GM19099 (cell line): ENCODE data around the gene ZFAND4.

Experiments
- POLR2A ChIP-seq: IDR thresholded peaks from 3 replicates; pipeline ENCODE4 v1.6.1; 2011; ENCODE audit warnings: low read depth; ENCODE audit not compliant: insufficient read length; ENCODE audit errors: extremely low read depth

The ZFAND4 gene

DNA sequence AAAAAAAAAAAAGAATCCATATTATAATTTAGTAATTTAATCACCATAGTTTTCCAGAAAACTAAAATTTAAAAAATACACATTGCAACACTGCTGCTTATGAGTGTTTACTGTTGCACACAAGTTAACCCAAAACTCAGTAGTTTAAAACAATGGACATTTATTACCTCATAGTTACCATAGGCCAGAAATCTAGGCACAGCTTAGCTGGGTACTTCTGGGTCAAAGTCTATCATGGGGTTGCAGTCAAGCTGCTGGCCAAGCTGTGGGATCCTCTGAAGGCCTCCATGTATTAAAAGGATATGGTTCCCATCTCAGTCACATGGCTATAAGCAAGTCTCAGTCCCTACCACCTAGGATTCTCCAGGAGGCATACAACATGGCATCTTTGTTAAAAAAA, 83.6 kb downstream of the ZFAND4 start:
- TF ChIP-seq POLR2A: no peak

DNA sequence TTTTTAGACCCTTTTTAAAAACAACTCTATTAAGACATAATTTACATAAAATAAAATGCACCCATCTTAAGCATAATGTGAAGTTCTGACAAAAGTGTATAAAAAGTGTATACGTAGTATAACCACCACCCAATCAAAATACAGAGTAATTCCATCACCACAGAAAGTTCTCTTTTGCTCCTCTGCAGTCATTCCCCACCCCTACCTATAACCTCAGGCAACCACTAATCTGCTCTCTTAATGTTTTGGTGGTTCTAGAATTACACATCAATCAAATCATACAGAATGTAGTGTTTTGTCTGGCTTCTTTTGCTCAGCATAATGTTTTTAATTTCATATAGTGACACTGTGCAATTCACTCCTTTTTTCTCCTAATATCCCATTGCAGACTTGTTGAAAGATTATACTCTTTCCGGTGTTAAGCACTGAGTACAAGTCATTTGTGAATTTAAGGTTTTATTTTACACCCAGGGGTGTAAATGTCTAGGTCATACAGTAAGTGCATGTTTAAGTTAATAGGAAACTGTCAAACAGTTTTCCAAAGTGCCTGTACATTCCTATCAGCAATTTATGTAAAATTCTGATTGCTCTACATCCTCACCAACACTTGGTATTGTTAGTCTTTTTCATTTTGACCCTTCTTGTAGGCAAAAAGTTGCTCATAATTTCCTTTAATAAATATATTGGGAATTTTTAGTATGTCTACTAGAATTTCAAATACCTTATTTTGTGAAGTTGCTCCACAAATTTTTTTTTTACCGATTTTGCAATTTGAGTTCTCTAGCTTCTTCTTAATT, 86.3 kb downstream of the ZFAND4 start:
- no peak for TF ChIP-seq POLR2A

DNA sequence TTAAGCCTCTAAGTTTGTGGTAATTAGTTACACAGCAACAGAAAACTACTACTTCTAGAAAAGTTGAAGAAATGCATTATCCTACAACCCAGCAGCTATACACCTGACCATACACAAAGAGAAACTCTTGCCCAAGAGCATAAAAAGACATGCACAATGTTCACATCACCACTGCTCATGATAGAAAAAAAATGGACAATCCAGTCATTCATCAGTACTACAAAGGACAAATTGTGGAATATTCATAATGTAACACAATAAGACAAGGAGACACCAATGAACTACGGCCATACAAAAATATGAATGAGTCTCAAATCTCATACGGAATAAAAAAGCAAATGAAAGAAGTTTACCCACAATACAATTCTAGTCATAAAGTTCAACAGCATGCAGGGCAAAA, 87.4 kb downstream of the ZFAND4 start:
- no peak for TF ChIP-seq POLR2A

DNA sequence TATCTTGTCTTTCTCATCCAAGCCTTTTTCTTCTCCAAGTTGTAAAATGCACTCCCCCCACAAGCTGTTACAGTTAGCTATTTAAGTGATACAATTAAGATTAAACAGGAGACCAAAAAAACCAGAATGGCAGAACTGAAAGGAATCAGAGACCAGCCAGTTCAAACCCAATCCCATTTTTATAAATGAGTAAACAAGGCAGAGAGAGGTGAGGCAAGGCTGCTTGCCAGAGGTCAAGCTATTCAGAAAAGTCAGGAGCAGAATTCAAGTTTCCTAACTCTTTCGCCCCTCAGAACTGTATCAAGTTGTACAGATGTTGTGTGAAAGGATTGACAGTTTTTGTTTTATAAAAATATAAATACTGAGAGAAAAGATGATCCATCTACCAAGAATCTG, 90.2 kb downstream of the ZFAND4 start:
- no peak for TF ChIP-seq POLR2A

DNA sequence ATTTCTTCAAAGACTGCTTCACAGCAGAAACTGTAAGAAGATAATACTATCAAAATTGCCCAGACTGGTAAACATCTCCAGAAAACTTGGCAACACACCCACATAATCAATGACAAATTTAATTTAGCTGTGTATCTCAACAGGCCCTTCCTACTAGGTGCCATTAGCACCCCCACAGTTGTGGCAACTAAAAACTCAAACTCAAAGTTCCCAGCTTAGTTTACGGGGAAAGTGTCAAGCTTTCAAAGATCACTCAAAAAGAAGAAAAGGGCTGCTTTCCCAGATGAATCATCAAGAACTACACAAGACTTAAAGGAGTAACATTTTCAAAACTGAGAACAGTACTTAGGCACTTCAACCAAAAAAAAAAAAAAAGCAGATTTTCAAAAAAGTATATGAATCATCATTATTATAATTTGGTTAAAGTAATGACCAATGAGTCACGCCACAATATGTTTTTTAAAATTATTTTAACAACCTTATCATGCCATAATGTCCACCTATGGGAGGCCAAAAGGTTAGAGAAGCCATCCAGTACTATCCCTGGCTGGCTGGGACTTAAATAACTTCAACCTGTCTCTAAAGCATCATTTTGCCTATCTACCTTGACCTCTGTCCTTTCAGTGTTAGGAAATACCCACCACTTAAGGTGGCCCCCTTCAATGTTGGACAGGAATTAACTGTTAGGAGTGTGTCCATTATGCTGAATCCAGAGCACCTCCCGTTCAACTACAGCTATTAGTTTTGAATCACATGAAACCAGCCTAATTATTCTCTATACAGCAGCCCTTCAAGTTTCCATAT, 90.8 kb downstream of the ZFAND4 start:
- TF ChIP-seq POLR2A: no peak

DNA sequence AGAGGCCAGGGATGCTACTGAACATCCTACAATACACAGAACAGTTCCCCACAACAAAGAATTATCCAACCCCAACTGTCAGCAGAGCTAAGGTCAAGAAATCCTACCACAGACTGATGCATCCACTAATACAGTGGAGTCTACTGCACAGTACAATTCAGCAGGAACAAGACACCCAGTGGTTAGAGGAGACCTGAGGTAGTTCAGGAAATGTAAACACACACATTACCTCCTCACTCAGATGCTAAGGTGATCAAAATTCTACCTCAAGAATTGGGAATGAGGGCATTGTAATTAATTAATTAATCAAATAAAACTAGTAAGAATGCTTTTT, 91.4 kb downstream of the ZFAND4 start:
- no peak for TF ChIP-seq POLR2A

DNA sequence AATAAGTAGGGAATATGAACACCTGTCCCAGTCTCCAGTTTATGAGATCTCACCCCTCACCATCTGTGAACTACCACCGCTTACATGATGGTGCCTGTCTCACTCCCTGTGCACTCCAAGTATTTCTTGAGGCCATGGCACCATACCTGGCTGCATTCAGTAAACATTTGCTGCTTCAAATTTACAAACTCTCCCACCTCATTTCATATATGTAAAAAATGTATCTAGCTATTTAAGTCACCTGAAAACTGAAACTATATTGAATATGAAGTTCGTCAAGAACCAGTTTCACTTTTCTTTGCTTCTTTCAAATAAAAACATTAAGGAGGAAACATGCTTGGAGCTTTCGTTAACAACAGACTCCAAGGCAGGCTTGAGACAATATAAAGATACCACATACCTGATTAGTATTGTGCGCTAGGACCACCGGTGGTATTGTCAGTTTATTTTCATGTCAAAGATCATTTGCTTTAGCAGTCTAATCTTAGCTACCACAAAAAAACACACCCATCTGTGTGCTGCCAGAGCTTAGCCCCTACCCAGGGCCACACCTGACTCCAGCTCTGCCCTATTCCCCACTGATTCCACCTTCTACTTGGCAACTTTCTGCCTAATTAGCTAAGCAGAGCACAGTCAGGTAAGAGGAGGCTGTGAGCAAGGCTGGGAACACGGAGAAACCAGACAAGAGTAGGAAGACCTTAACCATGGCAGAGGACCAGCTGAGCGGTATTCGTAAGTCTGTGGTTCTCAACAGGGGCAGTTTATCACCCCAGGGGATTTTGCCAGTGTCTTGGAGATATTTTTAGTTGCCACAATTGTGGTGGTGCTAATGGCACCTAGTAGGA, 92.0 kb downstream of the ZFAND4 start:
- TF ChIP-seq POLR2A: no peak

DNA sequence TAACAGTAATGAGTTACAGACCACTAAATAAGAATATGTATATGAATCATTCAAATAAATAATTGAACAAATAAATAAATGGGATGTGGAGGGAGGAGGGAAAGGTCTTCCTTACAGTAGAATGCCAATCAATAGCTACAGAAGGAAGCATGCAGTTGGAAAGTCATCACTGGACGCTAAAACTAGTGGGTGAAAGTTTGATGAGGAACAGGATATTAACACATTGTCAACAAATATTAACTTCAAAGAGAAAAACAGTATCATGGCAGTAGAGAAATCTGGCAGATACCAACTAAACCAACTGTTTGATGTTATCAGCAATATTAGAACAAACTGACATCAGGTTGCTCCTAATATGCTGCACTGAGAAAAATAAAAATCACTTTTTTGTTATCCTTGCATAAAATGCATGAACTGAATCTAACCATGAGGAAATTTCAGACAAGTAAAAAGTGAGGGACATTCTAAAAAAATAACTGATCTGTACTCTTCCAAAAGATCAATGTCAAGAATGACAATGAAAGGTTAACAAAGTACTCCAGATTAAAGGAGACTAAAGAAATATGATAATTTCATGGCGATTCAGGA, 94.1 kb downstream of the ZFAND4 start:
- no peak for TF ChIP-seq POLR2A

DNA sequence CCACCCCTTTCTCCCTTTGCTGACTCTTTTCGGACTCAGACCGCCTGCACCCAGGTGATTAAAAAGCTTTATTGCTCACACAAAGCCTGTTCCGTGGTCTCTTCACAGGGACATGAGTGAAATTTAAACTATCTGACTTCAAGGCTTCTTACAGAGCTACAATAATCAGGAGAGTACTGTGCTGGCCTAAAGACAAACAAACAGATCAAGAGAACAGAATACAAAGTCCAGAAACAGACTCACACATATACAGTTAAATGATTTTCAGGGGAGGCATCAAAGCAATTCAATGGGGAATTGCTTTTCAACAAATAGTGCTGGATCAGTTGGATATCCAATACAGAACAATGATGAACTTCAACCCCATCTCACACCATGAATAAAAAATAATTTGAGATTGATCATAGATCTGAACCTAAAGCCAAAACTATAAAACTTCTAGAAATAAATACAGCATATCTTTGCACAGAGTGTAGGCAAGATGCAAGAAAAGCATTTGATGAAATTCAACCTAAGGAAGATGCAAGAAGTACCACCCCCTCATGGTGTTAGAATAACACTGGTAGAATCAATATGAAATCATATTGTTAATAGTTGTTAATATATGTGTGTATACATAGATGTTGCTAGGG, 96.5 kb downstream of the ZFAND4 start:
- TF ChIP-seq POLR2A: no peak

DNA sequence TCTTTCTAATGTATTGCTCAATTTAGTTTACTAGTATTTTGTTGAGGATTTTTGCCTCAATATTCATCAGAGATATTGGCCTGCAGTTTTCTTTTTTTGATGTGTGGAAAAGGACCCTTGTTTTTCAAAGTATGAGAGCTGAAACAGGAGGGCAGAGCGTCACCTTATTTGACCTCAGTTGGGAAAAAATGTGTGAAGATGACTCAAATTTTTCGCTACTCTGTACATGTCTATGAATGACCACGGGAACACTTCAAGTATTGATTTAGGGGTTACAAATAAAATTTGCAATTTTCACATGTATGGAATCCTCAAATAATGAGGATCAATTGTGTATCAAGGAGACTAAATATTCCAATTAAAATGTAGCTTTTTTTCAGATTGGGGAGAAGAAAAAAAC, 103.1 kb downstream of the ZFAND4 start:
- no peak for TF ChIP-seq POLR2A

DNA sequence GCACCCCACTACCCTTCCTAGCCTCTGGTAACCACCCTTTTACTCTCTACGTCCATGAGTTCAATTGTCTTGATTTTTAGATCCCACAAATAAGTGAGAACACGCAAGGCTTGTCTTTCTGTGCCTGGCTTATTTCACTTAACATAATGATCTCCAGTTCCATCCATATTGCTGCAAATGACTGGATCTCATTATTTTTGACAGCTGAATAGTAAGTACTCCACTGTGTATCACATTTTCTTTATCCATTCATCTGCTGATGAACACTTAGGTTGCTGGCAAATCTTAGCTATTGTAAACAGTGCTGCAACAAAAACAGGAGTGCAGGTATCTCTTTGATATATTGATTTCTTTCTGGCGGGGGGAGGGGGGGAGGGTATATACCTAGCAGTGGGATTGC, 106.2 kb downstream of the ZFAND4 start:
- no peak for TF ChIP-seq POLR2A
